Fibroblast of peridontal ligament (primary cell): ENCODE measurements around the gene EMP1.

Source experiments
- DNase-seq: peaks from one replicate; pipeline ENCODE4 v3.0.0-alpha.2; 2010; ENCODE audit errors: extremely low read depth

EMP1 gene

DNA sequence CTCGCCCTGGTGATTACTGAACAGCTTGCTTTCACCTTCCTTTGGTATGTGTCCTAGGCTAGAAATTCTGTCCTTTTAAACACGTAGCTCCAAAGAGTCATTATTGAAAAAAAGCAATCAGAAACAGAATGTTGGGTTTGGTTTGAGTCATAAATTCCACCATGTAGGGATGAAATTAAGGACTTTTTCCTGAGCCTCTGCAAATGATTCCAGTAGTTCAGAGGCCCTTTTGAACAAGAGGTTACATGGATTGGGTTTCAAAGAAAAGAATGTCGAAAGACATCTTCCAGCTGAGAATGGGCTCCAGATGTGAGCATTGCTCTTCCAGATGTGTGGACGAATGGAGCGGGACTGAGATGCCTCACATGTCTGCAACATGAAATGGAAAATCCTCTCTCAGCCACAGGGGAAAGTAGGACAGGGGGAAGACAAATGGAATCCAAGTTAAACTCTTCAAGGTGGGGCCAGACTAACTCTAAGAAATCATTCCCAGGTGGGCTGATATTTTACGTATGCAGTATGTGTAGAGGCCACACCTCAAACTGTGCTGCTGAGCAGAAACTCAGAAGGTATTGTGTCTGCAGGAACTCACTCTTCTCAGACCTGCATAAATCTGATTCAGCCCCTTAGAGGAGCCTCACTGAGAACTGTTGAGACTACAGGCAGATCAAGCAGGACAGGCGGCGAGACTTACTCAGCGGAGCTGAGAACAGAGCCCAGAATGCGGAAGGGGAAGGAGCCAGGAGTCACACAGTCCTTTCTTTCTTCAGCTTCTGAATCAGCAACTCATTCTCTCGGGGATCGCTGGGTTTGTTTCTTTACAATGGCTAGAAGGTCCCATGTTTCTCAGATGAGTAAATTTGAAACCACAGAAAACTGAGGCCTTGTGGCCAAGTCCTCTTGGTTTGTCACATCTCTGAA, 23.3 kb upstream of the EMP1 start:
- DNase-seq: peak; percentile 97

DNA sequence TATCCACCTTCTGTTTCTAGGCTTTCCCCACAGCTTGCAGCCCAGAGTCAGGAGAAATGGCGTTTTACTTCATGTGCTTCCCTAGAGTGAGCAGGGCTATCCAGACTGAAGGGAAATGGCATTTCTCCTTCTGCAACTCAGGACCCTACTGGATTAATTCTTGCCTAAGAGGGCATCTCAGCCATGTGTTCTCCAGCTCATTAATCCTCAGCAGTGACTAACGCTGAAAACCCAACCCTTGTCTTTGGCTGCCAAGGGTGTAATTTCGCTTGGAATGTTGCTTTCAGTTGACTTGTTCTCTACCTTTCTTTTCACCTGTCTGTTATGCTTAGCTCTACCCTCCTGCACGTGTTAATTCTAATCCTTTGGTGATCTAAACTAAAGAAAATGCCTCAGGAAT, 21.0 kb upstream of the EMP1 start:
- peak; percentile 53 for DNase-seq

DNA sequence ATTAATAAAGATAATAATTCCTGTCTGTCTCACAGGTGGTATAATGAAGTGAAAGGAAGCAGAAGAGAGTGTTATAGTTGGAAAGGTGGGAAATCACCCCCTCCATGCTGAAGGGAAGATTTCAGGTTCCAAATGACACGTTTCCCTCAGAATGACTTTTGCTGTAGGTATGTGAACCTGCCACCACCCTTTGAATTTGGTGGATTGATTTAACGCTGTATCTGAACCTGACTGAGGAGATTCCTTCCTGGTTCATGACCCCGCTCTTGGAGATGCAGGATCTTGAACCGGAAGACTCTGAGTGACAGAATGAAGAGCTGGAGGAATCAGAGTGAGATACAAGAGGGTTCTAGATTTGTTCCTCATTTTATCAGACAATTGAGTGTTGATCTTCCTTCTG, 20.3 kb upstream of the EMP1 start:
- no peak for DNase-seq

DNA sequence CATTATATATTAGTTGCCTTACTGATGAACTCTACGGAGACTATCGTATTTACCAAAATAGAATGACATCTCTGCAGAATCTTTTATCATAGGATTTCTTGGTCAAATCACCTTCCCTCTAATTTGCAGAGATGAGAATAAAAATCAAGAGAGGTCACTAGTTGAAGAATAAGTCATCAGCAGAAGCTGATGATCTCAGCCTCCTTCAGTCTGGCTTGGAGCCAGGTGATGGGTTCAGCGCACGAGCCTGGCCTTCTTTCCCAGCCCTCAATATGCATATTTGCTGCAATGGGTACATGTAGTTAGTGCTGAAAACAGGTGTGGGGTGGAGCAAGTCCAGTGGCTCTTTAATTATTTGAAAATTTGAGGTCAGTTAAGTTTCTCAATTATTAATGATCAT, 19.2 kb upstream of the EMP1 start:
- DNase-seq: no peak

DNA sequence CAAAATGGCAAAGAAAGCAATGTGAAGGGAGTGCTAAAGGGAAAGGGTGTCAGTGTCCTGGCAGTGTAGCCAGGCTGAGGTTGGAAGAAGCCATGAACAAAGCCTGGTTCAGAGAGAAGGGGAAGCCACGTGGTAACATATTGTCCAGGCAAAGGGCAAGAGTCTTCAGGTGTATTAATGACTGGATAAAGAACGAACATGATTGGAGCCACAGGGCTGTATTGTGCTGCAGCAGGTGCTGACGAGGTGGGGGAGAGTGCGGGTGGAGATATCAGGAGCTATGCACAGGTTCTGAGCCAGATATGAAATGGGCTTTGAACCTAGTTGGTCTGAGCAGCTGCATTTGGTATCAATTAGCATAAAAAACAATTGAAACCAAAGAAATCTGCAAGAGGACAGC, 18.6 kb upstream of the EMP1 start:
- no peak for DNase-seq

DNA sequence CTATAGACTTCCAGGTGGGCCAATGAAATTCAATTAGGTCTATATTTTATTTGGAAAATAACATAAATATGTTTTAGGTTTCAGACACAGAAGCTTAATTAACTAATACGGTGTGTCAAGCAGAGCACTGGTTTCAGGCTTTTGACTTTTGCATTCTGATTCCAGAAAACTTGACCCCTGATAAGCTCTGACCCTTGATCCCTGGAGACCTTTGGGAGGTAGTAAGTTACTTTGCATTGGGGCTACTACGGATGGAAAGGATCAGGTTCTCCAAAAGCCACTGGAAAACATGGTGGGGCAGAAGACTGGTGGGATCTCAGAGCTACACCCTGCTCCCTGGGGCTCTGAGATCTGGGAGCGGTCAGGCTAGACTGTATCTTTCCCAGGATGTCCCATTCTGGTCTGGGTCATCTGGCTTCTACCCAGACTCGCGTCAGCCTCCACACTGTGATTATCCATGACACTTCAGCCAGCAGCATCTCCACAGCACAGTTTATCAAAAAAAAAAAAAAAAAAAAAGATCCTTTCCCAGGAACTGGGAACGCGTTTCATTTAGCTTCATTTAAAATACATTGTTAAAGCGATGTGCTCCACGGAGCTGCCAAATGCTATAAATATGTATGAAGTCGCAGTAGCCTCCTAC, 17.8 kb upstream of the EMP1 start:
- no peak for DNase-seq

DNA sequence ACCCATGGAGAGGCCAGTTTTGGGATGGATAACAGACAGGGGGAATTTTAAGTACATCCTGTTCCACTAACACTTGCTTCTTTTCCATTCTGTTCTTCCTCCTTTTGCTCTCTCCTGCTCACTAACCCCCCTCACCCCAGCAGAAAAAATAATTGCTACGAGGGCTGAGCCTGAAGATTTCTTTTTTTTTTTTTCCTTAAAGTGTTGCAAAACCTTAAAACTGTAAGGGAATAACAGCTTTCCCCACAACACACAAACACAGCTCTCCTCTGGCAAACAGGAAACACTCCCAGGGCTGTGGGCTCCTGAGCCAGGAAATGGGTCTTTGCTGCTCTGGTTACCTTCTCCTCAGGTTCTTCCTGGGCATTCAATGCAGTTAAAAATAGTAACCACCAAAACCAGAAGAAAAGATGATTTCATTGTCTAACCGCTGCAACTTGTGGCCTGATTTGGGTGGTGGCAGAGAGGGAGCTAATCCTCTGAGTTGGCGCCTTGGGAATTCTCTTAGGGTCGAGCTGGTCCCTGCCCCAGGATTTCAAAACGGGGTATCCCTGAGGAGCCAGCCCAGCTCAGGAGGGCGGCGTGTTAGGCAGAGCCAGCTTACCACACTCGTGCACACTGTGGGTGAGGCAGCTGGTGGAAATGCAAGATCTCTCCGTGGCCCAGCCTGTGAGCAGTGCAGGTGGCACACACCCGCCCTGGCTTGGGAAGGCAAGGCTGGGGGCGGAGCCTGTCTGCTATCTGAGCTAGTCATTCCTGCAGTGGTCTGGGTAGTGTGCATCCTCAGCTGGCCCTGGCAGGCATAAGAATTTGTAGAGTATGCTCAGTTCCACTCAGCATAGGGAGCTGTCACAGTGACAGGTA, 17.1 kb upstream of the EMP1 start:
- DNase-seq: peak; percentile 53

DNA sequence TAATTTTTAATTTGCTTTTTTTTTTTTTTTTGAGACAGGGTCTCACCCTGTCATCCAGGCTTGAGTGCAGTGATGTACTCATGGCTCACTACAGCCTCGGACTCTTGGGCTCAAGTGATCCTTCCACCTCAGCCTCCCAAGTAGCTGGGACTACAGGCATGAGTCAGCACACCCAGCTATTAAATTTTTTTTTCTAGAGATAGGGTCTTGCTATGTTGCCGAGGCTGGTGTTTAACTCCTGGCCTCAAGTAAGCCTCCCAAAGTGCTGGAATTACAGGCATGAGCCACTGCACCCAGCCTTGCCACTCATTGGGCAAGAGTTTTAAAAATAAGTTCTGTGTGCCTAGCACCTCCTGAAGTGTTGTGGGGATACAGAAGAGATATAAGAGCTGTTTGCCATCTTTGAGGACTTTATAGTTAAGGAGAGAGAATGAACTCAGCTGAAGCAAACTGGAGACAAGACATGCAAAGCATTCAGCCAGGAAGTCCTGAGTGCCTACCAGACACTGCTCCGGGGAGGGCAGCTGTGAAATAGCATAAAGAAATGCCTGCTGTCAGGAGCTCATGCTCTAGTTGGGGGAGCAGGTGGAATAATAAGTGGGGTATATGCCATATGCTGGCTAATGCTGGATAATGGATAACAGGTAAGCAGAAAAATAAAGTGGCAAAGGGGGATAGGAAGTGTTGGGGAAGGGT, 15.0 kb upstream of the EMP1 start:
- DNase-seq: no peak

DNA sequence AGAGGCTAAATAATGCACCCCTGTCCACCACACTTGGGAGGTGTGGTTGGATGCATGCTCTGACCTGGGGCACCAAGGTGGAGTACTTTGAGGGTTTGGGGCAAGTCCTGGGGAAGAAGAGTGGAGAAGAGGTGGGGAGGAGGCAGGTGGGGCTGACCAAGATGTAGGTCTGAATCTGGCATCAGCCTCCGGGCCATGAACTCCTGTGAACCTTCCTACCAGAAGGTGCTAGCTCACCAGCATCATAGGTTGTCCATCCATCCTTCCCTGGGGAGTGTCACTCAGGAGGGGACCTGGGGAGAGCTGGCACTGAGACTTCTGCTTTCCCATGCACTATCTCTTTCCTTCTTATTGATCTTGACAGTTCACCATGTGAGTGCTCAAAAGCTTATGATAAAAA, 13.6 kb upstream of the EMP1 start:
- no peak for DNase-seq

DNA sequence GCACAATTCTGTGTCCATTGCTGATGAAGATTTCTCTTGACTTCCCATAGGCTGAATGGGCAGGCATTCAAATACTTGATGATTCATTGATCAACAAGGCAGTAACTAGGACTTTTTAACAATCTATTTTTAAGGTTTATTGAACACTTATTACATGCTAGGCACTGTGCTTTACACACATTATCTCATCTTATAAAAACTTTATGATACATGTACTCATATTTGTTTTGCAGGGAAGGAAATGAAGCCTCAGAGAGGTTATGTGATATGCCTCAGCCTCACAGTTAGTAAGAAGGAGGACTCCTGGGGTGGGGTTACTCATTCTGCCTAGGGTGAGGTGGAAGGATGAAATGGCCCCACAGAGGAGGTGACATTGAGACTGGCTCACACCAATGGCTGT, 12.9 kb upstream of the EMP1 start:
- no peak for DNase-seq

DNA sequence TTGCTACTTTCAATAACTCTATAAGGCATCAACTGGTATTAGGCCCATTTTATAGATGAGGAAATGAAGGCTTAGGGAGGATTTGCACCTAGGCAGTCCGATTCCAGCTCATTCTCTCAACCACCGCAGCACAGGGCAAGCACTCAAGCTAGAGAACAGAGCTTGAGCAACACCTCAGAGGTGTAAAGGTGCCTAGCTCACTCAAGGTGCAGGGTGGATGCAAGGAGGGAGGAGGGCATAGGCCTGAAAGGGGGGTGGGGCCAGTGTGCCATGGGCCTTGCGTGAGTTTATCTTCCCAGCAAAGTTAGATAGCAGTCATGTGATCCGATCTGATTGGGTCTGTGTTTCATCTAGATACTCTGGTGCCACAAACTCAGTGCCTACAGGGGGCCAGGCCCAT, 10.2 kb upstream of the EMP1 start:
- DNase-seq: no peak

DNA sequence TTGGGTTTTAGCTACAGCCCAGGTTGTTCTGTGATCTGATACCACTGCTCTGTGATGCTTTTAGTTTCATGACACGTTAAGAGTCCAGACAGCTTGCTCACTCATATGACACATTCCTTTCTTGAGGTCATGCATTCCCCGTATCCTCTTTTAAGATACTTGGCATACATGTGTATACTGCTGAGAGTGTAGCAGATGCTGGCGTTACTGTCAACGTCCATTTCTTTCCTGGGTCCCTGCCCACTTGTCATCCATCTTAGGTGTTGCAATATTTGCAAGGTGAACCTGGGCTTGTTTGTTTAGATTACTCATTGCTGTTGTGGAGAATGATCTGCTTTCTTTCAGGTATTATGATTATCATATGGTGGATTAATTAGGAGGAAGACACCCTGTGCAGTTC, 9.1 kb upstream of the EMP1 start:
- DNase-seq: no peak

DNA sequence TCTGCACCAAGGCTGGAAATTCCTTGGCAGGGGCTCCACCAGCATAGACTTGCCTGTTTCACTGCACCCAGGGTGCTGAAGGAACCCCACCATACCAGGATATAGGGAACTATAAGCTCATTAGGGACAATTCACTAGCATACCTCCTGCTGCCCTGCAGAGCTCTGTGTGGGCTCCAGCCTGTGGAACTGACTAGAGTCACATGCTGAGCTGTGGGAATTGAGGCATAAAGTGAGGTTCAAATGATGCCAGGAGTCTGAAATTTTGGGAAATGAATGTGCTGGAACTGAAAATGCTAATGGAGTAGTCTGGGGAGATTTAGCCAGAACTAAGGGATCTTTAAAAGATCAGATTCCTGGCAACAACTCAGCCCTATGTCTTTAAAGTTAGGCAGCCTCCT, 7.3 kb upstream of the EMP1 start:
- DNase-seq: peak; percentile 66

DNA sequence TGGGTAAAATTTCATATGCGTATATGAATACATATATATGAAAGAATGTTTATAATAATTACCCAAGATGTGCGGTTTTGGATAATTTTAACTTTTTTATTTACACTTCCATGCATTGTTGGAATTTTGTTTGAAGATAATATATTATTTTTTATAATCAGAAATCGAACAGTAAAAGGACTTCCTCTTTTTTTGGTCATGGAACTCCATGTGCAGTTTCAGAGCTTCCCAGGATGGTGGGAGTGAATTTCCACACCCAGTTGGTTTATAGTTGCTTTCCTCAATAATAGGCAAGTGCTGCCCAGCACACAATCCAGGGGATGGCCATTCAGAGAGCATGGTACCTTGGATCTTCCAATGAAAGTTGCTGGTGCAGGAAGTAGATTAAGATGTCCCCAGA, 6.3 kb upstream of the EMP1 start:
- no peak for DNase-seq

DNA sequence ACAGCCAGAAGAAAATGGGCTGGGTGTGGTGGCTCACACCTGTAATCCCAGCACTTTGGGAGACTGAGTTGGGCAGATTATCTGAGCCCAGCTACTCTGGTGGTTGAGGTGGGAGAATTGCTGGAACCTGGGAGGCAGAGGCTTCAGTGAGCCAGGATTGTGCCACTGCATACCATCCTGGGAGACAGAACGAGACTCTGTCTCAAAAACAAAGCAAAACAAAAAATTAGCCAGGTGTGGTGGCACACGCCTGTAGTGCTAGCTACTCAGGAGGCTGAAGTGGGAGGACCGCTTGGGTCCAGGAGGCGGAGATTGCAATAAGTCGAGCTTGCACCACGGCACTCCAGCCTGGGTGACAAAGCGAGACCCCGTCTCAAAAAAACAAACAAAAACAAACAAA, 3.8 kb upstream of the EMP1 start:
- no peak for DNase-seq

DNA sequence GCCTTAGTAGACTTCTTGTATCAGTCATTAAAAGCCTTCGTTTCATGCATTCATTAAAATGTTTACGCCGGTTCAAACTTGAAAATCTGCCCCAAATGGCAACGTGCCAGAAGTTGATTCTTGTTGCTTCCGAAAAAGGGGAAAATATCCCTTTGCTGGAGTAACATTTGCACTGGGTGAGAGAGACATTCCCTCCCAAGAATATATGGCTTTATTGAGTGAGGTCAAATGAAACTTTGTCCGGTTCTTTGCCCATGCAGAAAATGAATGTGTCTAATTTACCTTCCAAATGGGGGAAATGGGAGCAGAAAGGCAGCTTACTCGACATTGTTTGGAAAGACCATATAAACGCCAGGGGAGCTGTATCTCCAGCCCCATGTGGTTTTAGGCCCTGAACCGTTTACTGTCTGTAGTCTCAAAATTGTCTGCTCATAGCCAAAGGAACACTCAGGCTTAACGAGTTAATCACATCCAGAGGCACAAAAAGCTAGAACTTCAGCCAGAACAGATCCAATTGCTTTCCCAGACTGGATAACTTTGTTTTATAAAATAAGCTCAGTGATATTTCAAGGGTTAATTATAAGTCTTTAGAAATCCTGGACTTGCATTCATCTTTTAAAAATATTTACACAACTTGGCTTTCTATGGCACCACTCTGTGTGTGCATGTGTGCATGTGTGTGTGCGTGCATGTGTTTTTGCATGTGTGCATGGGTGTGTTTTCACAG, 2.9 kb upstream of the EMP1 start:
- DNase-seq: peak; percentile 89

DNA sequence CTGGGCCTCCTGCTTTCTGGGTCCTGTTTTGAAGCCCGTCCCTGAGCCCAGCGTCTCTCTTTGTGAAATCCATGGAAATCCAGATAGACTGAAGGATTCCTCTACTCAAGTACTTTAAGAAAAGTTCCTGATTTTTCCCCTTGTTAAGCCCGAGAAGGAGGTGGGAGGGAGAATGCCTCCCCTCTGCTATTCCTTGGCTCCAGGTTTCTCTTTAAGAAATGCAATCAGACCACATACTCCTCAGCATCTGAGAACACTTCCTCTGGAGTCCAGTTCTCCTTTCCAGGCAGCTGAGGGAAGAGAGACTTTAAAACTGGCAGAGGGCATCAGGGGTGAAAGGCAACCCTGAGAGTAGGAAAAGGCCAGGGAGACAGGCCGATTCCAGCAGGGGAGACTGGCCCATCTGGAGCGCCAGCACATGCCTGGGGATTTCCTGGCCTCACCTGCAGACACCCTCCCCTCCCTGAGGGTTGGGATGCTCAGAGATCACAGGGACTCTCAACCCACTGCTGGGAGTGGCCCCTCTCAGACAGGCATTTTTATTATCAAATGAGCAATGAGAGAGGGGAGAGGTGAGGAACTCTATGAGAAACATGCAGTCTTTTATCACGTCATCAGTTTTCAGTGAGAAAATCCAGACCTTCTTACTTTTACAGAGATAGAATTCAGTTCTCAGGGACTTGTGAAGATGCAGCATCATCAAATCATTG, 2.0 kb upstream of the EMP1 start:
- DNase-seq: no peak

DNA sequence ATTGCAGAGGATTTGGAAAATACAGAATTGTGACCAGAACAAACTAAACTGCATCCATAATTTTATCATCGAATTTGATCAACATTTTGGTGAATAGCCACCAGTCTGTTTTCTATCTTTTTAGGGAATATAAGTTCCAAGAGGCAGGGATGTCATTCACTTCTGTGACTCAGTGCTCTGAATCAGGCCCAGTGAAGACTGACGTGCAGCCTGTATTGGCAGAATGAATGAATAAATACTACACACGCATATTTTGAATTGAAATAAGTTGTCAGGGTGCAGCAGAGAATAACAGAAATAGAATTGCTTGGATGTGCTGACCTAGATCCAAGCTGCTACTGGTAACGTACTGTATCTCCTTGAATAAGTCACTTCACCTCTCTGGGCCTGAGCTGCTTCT, 1.3 kb upstream of the EMP1 start:
- peak; percentile 60 for DNase-seq

DNA sequence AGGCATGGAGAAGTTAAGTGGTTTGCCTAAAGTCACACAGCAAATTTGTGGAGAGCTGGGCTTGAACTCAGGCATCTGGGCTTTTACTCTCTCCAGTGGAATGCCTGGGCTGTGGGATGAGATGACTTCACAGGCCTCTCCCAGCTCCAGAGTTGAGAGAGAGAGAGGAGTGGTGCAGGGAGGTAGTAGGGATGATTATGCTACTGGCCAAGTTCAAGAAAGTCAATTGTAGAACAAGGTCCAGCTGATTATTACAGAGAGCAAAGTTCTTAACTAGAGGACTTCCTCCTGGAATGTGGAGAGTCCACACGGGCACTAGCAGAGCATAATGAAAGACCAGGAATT, 769 bp upstream of the EMP1 start:
- peak; percentile 76 for DNase-seq

DNA sequence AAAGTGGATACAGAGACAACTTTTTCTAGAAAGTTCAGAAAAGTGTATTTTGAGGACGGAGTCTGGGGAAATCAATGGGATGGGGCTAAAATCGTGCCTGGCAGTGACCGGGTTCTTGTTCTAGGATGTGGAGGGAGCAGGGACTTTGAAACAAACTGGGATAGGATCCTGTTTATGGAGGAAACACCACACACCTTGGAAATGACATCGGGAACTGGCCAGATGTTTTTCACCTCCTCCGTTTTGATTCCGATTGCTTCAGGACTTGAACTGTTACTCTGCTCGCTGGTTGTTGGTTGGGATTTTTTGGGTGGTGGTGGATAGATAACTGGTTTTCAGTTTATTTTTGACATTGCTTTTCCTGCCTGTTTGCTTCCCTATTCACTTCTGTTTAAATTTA, 506 bp downstream of the EMP1 start:
- DNase-seq: no peak
